Right renal pelvis (tissue), 4 donors: ENCODE measurements around the gene RYR2. TPM values are rescaled to one million over a fixed set of nuclear protein-coding genes. Genes with fewer than 3 reads are reported as not detected.

Source experiments
- DNase-seq, 4 donors: peaks; one replicate each; pipeline ENCODE4 v3.0.0-alpha.2; 2013; ENCODE audit warnings: low read depth in 4 of 4, low spot score in 3 of 4, missing footprints in 1 of 4
- polyA plus RNA-seq, 4 donors: library from polyadenylated mRNA; unstranded; fragments of 120-200 nt; gene quantifications; one replicate each; pipeline ENCODE4 v1.2.1, GENCODE V29; 2013; ENCODE audit not compliant: insufficient read length in 4 of 4

Gene RYR2
- polyA plus RNA-seq, 4 donors, result 1.4 to 2.1 (median 1.6) TPM

DNA sequence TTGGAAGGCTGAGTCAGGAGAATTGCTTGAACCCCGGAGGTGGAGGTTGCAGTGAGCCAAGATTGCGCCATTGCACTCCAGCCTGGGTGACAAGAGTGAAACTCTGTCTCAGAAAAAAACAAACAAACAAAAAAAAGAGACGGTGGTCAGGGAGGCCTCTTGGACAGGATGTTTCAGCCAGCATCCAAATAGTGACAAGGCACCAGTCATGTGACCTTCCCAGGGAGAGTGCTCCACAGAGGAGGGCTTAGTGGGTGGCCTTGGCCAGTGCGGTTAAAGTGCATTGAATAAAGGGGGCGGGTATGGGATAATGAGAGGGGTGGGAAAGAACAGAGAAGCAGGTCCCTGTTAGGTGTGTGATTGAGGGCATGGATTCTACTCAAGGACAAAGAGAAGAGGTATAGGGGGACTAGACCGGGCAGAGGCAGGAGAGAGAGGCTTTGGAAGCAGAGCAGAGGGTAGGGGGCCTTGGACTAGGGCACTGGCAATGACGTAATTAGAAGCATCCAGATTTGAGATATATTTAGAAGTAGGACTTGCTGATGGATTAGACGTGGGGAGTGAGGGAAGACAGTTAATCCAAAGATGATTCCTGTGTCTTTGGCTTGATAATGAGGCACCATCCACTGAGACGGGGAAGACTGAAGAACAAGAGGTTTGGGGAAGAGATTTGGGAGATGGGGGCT is 12.0 kb upstream of the RYR2 start:
- no peak for DNase-seq

DNA sequence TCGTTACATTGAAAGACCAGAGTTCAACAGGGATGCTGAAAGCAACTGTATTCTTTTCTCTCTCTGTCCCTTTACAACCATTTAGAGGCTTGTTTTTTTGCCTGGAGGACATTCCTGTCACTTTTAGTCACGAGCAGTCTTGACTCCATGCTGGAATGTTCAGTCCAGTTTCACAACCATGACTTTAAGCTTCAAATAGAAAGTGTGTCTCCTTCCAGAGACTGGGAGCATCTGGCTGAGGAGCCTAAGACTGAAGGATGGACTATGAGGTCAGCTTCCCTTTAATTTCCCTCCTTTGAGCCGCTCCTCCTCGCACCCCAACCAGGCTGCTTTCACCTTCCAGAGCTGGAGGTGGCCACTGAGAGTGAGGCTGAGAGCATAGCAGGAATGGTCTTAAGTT is 10.5 kb upstream of the RYR2 start:
- DNase-seq, result no peak

DNA sequence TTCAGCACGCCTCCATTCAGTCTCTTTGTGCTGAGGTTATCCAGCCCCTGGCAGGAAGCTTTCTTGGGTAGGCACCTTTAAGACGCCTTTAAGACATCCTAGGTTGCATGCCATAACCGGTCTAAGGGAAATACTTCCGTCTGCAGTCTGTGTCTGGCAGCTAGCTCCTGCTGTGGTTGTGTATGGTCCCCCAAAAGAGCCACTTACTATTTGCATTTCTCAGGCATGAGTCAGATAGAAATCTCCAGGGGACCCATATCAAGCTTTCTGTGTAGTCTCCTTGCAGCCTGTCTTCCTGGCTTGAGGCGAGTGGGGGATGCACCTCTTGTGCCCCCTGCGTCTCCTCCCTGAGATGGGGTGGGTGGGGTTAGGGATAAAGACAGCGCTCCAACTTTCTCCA is 10.0 kb upstream of the RYR2 start:
- no peak for DNase-seq

DNA sequence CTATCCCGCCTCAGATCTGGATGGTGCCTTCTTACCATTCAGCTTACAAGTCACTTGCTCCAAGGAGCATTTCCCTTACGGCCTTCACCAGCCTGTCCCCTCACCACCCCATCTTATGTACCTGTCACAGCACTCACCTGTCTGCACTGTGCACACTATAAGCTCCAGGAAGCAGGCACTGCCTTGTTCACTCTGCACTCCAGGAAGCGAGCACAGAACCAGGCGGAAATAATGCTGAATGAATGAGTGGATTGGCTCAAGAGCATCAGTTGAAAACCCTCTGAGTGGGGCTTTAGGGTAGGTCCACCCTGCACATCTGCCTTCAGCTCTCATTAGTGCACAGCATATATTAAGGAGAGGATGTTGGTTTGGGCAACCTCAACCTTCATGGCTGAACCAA is 8.9 kb upstream of the RYR2 start:
- no peak for DNase-seq

DNA sequence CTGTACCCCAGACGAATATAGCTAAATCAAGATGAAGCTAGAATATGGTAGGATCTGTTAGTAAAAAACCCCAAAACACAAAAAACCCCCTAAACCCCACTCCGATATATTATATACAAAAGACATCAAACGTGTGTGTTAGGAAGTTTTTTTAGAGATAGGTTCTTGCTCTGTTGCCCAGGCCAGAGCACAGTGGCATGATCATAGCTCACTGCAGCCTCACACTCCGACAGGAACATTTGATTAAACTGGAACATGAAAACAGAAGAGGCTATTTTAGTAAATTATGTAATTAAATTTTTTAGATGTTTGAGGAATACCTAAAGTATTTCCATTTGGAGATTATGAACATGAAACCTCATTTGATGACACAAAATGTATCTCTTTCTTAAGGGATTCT is 8.2 kb upstream of the RYR2 start:
- DNase-seq, result no peak

DNA sequence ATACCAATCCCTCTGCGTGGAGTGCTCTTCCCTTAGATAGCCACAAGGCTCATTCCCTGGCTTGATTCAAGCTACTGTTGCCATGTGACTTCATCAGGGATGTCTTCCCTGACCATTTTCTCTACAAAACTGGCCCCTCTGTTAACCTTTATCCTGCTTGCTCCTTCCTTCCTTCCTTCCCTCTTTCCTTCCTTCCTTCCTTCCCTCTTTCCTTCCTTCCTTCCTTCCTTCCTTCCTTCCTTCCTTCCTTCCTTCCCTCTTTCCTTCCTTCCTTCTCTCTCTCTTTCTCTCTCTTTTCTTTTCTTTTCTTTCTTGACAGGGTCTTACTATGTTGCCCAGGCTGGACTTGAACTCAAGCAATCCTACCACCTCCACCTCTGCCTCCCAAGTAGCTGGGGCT is 6.2 kb upstream of the RYR2 start:
- no peak for DNase-seq

DNA sequence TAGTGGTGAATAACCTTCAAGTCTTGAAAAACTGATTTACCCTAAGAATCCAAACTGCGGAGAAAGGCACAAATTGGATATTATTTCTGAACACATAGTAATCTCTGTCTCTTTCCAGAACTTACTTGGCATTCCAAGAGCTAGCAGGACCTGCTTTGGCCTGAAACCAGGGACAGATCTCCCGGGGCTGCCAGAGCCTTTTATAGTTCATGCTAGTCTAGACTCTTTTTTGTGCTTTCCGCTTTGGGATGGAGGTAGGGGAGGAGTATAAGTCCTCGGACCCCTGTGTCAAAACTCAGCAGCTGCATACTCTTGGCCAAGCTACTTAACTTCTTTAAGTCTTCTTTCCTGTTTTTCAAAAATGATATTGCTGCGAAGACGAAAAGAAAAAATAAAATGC is 3.8 kb upstream of the RYR2 start:
- DNase-seq, result no peak

DNA sequence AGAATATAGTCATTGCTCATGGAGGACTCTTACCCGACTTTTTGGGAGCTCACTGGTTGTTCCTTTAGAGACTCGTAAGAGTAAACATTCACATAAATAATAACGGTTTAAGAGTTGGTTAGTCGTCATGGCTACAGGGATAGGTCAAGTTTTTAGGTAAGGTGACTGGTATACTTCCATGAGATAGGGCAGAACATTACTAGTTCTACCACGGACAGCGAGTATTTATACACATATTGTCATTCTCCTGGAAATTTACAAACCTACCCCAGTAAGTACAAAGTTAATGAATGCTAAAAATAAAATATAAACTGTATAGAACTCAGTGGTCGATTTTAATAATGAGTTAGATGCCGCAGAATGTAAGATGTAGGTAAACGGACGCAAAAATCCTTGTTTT is 1.2 kb upstream of the RYR2 start:
- DNase-seq, result no peak

DNA sequence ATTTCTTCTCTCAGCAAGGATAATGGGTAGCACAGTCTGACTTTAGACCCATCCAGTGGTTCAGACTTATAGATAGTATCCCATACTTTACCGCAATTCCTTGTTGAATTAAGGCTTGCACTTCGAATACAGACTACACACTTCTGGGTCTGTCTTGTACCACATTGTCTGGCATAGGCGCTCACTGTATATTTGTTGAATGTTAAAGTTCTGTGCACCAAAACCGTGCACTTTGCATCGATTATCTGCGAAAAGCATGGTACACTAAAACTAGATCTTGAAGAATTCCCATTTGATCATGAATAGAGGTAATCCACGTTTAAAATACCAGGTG is 556 bp upstream of the RYR2 start:
- no peak for DNase-seq

DNA sequence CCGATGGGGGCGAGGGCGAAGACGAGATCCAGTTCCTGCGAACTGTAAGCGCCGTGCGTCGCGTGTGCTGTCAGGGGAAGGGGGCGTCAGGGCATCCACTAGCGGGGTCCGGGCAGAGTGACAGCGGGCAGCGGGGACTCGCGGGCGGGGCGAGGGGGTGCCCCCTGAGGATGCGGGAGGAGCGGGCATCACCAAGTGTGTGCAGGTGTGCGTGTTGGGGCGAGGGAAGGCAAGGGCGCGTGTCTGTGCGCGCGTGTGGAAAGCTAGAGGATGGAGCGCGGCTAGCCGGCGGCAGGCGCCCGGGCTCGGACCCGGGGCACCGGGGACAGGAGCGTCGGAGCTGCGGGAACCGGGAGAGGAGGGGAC is 525 bp downstream of the RYR2 start:
- DNase-seq, result peak in 1 of 4 donors; percentile 16

DNA sequence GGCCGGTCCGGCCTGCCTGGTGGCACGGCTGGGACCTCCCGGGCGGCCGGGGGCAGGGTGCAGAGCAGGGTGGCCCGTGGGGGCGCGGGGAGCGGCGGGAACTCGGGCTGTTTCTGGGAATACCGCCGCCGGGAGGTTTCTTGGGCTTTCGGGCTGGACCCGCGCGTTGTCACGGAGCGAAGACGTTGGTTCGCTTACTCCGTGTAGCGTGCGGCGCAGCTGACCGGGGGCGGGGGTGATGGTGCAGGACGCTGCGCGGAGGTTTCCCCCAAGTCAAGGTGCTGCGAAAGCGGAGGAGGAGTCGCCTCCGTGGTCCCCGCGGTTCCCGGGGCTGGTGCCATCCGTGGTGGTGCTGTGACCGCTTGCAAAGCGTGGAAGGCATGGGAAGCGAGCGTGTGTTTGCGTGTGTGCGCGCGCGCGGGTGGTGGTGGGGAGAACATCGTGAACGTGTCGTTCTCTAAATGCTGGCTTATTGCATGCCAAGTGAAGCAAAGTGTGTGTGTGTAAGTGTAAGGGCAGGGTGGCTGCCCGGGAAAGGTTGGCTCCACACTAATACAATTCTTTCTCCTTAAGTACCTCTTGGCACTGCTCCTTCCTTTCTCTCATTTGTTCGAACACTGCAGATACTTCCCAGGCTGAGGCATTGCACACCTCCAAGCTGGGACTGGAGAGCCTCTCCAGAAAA is 1.1 kb downstream of the RYR2 start:
- peak in 1 of 4 donors; percentile 20 for DNase-seq

DNA sequence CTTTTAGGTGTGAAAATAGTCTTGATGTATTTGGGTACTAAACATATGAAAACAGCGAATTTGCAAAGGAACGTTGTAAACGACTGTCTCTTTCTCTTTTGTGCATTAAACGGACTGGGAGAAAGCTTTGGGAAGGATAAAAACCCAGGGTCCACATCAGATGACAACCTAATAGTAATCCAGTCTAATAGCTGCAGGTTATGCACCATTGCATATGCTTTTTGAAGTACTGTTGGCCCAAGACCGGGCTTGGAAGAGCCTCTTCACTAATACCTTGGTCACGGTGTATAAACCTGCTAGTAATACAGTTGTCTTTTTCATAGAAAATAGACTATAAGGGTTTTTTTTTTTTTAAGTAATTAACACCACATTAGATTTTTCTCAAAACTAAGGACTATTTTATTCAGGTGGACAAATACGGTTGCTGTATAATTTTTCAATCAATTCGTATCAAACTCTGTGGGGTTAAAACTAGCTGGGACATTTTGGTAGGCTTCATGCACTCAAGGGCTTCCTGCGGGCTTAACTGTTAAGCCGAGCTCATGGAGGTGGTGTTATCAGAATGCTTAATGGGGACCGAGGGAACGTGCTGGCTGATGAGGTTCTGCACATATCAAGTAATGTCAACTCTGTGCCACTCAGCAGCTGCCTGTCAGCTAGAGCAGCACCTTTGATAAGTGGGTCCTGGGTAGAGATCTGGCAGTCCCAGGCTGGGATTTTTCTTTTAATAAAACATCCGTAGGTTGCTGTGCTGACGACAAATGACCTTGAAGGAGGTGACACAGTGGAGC is 2.1 kb downstream of the RYR2 start:
- DNase-seq, result no peak

DNA sequence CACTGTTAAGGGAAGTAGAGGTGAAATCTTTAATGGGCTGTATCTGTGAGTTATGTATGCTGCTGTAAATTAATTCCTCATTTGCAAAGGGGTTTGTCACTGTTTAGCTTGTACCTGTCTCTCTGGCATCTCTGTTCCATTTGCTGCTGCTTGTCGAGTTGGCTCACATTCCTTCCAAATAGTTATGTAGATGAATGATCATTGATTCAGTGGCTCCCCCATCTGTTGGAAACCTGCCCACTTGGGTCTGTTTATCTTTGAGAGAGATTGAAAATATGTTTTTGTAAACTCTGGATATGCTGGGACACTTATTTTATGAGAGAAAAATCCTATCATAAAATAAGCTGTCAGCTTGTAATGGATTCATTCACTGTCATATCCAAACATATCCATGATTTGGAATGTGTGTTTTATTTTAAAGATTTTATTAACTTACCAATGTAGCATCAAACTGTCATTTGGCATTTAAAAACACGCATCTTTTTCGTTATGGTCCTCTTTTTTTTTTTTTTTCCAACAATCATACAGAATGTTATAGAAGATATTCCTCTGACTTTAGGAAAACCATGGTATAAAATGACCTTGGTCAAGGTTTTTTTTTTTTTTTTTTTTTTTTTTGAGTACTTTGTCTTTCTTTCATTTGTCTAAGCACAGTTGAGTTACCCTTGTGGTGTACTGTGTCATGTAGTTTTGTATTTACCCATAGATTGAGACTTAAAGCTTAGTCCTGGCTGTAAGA is 3.5 kb downstream of the RYR2 start:
- no peak for DNase-seq

DNA sequence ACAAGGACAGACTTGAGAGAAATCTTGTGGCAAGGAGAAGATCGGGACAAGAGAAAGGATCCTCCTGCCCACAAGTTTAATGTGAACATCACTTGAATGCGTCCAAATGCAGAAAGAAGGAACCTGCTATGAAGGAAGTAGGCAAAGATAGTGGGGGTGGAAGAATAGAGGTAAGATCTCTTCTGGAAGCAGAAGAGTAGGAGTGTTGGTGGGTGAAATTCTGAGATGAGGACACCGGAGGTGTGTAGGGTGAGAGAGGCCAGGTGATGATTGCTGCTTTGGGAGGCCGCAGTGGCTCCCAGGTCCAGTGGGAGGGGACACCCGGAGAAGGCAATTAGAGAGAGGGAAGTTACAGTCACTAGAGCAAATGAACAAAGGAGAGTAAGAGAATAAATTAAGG is 6.8 kb downstream of the RYR2 start:
- DNase-seq, result no peak

DNA sequence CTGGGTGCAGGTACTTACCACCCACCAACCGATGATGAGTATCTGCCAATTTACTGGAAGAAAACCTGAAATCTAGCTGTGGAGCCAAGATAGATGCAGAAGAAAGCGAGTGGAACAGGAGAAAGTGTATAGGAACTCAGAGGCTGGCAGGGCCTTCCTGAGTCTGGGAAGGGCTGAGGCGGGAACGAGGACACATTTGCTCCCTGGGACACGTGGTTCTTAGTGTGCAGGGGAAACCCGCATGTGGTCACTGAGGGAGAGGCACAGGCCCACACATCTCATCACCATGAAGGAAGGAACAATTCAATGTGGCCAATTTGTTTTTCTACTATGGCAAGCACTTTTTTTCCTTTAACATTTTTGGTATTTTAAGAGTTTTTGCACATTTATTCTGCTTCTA is 8.2 kb downstream of the RYR2 start:
- no peak for DNase-seq

DNA sequence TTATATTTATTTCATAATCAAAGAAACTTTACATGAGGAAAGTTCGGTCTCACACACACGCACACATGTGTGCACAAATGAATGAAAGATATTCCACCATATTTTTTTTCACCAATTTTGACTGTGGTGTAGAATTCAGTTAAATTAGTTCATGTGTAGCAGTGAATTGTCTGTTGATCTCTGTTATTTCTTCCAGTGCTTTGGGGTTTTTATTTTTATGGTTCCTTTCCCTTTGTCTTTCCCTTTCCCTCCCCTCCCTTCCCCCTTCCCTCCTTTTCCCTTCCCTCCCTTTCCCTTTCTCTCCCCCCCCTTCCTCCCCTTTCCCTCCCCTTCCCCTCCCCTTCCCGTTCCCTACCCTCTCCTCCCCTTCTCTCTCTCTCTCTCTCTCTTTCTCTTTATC is 8.9 kb downstream of the RYR2 start:
- DNase-seq, result no peak

DNA sequence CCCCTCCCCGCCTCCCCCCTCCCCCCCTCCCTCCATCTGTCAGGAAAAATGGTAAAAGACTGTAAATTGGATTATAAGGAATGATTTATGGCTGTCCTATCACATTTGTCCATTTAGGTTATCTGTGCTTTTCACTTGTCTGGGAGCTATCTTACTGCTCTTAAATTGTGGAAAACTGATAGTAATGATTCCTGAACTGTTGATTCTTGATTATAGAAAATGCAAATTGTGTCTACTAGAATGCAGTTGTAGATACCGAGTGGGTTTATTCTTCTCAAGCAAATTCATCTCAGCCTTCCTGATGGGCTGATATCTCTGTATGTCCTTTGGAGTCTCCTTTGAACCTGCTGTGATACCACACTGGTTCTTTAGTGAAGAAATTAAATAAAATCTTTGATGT is 12.3 kb downstream of the RYR2 start:
- no peak for DNase-seq

DNA sequence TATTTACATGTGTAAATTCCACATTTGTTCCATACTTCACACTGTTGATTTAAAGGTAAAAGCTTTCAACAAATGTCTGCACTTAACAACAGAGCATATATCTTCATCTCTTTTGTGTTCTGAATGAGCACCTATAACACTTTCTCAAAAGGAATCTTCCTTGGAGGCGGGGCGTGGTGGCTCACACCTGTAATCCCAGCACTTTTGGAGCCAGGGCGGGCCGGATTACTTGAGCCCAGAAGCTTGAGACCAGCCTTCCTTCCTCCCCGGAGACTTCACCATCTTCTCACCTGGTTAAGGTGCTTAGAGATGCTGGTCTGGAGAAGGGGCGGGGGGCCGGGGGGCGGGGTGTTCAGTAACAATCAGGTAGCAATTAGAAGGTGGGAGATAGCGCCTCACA is 16.5 kb downstream of the RYR2 start:
- no peak for DNase-seq

DNA sequence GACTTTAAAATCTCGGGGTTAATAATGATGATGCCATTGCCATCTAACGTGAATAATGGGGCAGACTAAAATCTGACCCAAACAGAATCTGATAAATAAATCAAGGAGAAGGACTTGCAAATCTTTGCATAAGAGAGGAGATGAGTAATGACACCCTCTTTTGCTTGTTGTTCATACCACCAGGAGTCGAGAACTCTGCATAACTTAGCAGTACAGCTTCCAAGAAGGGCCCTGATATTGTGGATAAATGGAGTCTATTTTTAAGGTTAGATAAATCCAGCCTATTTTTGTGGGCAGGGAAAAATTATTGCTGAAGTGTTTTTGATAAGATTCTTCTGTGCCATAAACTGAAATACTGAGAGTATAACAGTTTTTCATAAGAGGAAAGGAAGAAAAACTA is 17.3 kb downstream of the RYR2 start:
- DNase-seq, result no peak

DNA sequence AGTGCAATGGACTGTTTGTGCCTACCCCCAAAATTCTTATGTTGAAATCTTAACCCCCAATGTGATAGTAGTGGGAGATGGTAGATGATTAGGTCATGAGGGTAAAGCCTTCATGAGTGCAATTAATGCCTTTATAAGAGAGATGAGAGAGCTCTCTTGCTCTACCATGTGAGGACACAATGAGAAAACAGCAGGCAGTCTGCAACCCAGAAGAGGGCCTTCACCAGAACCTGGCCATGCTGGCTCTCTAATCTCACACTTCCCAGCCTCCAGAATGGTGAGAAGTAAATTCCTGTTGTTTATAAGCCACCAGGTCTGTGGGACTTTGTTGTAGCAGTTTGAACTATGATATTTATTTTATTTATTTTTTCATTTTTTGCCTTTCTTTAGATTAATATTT is 21.0 kb downstream of the RYR2 start:
- DNase-seq, result no peak

DNA sequence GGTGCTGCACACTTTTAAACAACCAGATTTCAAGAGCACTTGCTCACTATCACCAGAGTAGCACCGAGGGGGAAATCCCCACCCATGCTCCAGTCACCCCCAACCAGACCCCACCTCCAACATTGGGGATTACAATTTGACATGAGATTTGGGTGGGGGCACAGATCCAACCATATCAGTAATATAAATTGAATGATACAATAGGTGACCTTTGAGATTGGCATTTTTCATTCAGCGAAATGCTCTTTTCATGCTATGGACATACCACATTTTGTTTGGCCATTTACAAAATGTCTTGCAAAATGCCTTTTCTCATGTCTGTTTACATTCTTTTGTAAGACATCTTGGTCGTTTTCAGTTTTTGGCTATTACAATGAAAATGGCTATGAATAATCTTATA is 23.9 kb downstream of the RYR2 start:
- no peak for DNase-seq
